ENCODE data around the gene ZNF536.

GRCh38 chr19:30364866-30365800 is 7.1 kb upstream of the ZNF536 start:
- TF ChIP-seq CTCF (IDR thresholded peaks at IDR 0.05) (no peak), POLR2A (IDR thresholded peaks at IDR 0.05) (no peak)

All from esophagus squamous epithelium (tissue), 4 donors.